NCI-H1105 (cell line): ENCODE data around the gene GFOD1.
"Not testable (repeated sequence)": the region's sequence is repeated elsewhere in the genome, so short reads cannot be mapped to it uniquely, and the experiment has no call there.

Experiments used
- DNase-seq: peaks from one replicate; lab custom pipeline; 2025; lab: John Stamatoyannopoulos, UW

GFOD1 gene

DNA sequence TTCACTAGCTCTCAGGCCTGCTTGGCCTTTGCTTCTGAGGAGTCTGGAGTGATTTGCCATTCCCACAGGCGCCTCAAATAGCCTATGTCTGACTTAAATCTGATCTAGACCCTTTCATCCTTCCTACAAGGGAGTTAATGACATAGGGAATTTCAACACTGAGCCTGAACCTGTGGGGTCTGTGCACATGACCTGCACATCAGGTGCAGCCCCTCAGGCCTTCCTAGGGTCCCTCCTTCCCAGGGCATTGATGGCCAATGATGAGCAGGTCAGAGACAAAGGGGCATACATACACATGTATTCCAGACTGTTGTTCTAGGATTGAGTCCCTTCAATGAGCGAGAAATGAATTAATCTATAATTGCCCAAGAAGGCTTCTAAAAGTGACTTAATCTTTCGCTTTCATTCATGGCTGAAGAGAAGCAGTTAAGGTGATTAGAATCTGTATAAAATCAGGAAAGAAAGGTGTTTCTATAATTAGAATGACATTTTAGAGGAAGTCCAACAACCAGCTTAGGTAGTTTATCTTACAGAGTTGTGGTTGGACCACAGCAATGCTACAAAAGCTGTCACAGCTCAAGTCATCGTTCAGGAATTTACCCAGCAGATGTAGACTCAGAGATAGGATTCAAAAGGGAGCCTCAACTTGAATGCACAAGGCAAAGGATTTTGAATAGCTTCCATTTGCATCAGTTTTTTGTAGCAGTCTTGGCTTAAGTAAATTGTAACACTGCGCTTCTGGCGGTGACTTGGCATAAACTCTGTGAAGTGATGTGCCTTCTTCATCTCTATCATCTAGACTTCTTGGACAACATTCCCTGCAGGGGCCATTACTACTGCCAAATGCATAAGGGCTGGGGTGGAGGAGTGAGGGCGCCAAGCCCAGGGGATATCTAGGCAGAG is 132.1 kb downstream of the GFOD1 start:
- DNase-seq: no peak

DNA sequence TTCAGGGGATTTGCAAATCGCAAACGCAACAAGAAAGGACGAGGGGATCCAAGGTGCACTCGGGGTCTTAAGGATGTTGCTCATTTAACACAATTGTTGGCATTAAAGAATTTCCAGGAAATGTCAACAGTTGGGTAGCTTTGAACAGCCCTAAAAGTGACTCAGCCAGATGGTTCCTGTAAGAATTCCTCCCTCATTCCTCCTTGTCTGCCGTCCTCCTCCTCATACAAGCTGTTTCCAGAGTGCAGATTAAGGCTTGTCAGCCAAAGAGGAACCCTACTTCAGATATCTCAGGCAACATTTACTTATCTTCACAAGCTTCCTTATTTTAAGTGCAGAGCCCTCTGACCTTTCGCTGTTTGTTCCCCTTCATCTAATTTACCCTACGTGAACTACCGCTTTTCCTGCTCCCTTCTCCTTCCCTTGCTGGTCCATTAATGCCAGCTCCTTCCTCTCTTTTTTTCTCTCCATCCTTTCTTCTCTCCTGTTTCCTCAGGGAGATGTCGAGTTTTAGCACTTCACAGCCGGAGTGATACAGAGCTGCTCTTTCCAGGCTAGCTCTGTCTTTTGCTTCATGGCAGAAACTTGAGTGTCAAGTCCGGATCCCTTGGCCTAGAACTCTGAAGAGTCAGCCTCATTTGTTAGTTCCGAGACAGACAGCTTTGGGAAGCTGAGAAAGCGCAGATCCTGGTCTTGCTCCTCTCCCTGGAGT is 132.9 kb downstream of the GFOD1 start:
- no peak for DNase-seq

DNA sequence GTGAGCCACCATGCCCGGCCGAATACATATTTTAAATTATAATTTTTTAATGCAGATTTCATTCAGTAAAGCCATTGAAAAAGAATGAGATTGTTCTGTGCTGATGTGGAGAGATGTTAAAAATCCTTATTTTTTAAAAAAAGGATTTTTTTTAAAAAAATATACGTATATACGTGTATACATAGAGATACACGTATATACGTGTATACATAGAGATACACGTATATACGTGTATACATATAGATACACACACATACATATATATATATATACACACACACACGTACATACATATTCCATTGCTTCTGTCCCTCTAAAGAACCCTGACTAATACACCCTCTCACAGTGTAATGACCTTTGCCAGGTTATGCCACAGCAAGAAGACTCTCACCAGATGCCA is 135.2 kb downstream of the GFOD1 start:
- no peak for DNase-seq

DNA sequence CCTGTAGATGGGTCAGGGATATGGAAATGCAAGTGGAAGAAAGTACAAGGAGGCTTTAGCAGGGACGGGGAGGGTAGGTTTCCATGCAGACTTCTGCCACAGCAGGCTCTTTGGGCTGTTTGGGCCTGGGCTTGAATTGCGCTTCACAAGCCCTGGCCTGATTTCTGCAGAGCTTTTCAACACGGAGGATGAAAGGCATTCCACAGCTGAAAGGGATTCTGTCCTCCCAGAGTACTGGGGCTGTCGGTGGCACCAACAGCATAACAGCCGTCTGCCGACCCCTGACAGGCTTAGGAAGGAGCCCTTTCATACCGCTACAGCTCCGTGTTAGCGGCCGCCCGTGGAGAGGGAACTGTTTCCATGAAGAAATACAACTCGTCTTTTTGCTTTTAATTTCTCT is 136.1 kb downstream of the GFOD1 start:
- DNase-seq: no peak

DNA sequence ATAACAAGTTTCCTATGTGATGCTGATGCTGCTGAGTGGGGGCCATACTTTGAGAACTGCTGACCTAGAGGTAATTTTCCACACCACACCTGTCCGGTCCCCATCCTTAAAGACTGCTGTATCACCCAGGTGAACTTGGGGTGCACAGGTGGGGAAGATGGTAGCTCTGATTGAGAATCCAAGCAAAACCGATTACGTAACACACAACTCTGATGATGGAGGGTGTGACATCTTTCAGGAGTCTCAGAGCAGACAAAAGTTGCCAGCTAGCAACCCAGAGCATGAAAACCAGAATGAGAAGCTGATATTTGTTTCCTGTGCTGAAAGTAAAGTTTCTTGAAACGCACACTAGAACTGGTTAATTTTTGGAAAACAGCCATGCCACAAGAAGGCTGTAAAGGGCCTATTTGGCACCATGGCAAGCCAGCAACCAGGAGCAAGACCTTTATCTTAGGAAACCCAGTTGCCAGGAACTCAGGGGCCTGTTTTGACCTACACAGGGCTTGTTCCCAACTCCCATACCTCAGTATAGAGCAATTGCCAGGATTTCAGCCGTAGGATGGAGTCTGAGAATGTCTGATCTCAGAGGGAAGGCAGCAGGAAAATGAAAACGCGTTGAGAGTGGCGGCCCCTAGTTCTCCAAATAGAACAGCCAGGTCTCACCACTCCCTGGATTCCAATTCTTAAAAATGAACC is 137.4 kb downstream of the GFOD1 start:
- no peak for DNase-seq

DNA sequence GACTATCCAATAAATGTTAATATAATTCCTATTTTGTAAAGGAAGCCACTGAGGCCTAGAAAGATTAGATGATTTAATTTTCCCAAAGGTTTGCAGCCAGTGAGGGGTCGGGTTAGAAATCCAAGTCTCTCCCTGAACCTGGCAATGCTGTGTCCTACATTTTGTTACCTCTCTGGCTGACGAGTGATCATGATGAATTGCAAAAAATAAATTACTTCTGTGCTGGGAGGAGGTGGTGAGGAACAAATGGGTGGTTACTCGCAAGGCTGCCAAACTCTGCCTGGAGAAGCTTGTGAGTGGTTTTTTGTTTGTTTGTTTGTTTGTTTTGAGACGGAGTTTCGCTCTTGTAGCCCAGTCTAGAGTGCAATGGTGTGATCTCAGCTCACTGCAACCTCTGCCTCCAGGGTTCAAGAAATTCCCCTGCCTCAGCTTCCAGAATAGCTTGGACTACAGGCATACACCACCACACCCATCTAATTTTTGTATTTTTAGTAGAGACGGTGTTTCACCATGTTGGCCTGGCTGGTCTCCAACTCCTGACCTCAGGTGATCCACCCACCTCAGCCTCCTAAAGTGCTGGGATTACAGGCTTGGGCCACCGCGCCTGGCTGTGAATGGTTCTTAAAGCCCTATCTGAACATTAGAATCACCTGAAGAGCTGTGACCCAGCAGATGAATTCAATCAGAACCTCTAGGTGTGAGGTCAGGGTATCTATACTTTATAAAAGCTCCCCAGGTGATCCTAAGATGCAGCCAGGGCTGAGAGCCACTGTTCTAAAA is 138.9 kb downstream of the GFOD1 start:
- no peak for DNase-seq

DNA sequence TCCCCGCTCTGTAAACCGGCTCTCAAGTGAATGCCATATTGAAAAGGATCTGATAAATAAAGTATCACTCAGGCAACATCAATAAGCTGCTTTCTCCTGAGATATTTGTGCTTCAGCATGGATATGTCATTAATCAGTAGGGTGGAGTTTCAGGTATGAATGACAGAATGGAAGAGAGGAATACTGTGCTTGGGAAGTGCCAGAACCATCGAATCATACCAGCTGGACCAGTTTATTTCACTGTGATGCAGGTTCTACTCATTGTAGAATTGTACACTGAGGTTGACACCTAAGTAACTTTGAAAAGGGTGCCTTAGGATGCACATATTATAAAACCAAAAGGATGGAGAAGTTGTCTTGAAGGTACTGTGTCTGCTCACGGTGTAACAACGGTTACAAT is 141.2 kb downstream of the GFOD1 start:
- DNase-seq: no peak

DNA sequence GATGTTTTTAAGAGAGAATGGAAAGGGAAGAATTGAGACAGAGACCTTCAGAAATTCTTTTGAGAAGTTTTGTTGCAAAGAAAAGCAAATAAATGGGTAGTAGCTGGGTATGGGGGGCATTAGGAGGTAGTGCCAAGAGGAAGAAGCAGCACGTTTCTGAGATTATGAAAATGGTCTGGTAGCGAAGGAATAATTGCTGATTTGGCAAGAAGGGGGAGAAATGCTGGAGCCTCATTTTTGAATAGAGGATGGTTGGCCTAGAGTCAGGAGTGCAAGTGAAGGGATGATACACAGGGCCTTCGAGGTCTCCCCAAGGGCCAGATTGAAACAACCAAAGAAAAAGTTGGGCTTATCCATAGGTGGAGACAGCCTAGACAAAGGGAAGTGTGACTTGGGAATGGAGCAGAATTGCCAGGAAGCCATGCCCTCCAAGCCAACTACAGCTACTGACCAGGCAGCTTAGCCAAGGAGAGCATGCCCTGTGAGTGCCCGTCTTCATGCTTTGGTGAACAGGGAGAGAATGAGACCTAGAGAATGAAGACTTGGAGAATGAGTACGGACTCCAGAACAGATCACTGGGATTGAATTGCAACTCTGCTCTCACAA is 144.9 kb downstream of the GFOD1 start:
- DNase-seq: no peak

DNA sequence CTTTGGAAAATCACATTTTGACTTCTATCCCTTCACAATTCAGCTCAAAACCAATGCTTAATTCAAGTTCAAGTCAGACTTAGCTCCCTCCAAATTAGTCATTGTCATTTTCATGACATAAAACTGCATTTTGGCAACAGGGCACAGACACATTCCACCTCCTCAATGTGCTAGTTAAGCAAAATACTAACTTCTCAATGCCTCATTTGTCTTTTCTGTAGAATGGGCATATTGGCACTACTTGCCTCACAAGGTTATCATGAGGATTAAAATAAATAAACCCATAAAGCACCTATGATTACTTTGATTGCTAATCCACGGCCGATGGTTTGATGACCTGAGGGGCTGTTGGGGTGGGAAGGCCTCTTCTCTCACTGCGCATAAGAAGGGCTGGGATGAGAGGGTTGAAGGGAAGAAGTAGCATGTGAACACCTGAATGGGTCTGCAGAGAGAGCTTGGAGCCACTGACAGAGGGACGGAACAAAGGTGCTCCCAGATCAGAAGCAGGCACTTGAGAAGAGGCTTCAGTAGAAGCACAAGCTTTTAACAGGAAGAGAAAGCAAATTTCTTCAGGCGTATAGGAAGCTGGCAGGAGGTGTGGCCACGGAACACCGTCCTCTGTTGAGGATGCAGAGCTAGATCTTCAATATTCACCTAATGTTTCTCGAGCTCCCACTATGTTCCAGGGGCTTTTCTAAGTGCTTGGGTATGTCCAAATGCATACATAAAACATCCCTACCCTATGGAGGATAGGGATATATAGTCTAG is 147.4 kb downstream of the GFOD1 start:
- no peak for DNase-seq

DNA sequence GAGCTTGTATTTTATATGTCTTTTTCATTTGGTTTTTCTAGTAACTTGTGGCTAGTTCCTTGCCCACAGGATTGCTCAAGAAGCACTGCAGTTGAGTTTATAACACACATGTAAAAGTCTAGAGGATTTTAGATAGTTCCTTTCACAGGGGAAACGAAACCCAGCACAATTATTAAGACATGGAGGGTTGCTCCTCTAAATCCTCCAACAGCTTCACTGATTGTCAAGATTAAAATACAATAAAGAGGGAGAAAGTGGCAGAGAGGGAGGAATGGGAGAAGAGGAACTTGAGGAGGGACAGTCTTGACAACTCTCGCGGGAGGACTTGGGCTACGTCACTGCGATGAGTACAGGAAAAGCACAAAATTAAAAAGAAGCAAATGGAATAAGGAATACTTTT is 149.4 kb downstream of the GFOD1 start:
- DNase-seq: no peak

DNA sequence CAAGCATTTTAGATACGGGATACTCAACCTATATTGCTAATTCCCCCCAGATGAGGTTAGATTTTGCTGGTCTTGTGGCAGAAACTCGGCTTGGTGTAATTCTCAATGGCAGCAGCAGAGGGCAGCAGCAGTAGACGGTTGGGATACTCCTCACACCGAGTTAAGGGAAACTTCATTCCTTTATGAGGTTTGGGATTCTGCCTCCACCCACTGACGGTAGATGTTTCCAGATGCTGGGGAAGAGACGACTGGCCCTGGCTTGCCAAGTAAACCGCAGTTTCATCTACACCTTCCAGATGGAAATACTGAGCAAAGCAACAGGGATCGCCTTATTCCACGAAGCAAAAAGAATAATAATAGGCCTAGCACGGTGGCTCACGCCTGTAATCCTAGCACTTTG is 150.8 kb downstream of the GFOD1 start:
- peak; percentile 69 for DNase-seq

DNA sequence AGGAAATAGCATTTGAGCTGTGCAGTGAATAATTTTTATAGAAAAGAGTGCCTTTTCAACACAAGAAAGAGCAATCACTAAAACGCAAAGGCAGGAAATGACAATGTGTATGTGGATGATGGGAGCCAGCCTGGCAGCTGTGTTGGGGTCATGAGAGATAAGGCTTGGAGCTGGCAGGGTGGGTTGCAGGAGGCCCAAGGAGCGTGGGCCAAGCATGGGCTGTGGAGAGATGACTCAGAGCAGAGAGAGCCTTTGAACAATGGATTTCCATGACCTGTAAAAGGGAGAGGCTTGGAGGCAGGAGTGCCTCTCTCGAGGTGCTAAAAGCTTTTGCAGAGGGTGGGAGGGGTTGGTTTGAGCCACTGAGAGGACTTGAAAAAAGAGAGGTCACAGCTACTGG is 152.4 kb downstream of the GFOD1 start:
- DNase-seq: no peak

DNA sequence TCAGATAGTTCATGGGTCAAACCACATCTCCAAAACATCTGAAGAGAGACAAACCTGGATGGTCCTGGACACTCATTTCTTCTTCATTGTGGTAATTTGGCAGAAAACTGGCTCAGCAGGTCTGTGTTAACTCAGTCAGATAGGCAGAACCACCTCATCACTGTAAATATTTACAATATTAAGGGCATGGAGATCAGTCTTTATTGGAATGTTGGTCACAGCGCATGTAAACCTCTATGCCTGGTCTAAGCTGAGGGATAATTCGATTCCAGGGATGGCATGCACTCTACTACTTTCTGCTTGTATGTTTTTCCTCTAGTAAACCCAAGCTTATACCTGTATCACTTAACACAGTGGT is 155.1 kb downstream of the GFOD1 start:
- no peak for DNase-seq

DNA sequence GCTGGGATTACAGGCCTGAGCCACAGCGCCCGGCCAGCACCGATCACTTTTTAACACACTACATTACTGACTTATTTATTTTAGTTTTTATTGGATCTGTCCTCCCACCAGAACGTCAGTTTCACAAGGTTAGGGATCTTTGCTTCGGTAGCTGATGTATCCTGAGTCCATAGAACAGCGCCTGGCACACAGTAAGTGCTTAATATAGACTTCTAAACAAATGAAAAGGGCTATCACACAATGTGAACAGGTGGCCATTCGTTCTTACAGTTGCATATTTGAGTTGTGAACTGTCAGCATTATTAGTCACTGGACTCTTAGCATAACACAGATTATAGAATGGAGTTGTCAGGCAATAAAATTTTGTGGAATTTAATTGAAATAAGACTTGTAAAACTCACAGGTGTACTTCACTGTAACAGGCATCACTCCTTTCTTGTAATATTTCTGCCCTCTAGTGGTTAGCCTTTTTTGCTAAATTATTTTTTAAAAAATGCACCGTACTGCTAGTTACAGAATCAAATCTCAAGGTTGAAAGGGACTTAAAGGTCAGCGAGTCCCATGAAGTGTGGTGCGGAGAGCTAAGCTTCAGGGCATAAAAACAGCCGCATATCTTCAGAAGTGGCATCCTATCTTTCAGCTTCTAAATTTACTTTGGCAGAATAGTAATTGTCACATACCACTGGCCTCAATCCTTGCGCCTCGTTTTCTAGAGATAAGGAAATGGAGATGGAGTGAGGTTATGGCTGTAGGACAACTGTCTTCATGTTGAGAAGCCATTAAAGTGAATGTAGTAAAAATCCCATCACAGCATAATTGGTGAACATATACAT is 155.7 kb downstream of the GFOD1 start:
- DNase-seq: peak; percentile 7

DNA sequence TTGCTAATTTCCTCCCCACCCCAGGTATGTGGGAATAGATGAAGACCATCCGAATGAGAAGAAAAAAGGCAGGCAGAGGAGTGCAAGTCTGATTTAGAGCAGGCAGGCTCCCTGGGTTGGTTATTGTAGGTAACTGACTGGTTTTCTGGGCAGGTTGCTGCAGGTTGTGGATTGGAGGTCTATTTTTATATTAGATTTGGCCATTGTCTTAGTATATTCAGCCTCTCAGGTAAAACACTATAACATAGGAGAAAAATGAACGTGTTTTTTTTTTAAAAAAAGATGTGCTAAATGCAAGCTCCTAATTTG is 158.6 kb downstream of the GFOD1 start:
- no peak for DNase-seq

DNA sequence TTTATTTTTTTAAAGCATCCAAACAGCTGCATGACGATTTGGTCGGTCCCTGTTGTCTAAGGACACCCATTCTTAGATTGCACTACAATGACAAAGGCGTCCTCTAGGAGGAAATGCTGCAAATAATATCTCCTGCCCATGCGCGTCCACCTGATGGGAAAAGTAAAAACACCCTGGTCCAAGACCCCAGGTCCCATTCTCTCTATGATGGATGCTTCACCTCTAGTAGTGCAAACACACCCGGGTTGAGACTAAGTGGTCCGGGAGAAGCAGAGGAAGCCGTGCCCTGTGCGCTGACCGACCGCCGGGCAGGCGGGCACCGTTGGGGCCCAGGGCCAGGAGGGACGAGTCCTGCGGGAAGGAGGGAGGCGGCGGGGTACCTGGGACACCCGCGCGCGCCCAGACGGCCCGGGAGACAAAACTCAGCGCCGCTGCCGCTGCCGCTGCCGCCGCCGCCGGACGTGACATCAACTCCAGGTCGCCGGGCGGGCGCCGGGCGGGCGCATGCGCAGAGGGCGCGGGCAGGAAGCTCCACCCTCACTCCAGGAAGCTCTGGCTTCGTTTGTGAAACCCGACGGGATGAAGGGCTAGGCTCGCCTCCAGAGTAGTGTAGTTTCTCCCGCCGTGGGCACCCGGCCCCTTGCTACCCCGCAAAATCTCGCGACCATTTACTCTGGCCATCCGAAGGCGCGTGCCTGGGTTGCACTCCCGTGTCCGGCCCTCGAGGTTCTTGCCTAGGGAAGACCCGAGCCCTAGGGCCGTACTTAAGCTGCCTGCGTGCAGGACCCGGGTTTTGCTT is 159.1 kb downstream of the GFOD1 start, which contains the start of gene TBC1D7:
Gene TBC1D7, minus strand, starts transcription at position 462 of the 799 bp plus-strand sequence. CDS start 1,639 bp downstream, outside the sequence.
- DNase-seq: peak; percentile 86

DNA sequence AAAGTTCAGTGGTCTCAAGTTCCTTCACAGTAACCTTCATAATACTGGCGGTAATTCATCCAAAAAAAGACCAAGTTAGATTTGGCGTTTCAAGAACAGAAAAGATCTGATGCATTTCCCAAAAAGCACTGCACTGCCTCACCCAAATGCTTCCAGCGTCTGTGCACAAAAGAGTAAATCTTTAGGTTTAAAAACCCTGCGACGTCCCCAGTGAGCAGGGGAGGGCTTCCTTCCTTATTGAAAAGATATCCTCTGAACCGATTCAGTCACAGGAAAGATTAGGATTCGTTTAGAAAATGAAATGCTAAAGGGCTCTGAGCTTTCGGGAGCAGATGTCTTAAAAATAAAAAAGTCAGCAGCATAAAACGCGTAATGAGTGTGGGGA is 159.7 kb downstream of the GFOD1 start:
- peak; percentile 14 for DNase-seq

DNA sequence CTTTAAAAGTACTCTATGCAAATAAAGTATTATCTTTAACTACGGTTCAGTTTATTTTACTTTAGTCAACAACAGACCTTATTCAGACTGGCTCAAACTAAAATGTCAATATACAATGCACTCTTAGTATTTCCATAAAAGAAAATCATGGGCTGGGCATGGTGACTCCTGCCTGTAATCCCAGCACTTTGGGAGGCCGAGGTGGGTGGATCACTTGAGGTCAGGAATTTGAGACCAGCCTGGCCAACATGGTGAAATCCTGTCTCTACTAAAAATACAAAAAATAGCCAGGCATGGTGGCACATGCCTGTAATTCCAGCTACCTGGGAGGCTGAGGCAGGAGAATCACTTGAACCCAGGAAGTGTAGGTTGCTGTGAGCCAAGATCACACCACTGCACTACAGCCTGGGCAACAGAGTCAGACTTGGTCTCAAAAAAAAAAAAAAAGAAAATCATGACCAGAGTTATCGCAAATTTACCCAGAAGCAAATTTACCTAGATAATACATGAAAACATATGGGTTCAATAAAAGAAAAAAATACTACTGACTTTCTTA is 161.3 kb downstream of the GFOD1 start:
- DNase-seq: not testable (repeated sequence)
